ENCODE measurements around the gene ZNF774.

ZNF774 gene

GRCh38 chr15:90407336-90407735 lies 55.3 kb downstream of the ZNF774 start:
- TF ChIP-seq SIN3A (IDR thresholded peaks at IDR 0.05; ENCODE audit: borderline replicate concordance, insufficient read depth, low read length), result no peak
- no peak for TF ChIP-seq TAF1 (IDR thresholded peaks at IDR 0.05; ENCODE audit: borderline replicate concordance, insufficient read depth, low read length)
- no peak for TF ChIP-seq FOXP2 (optimal IDR thresholded peaks at IDR 0.05; ENCODE audit: borderline replicate concordance, extremely low read depth, extremely low read length, insufficient read depth)
- no peak for TF ChIP-seq REST (IDR thresholded peaks at IDR 0.05; ENCODE audit: insufficient read depth in 1 of 2, low read depth in 2 of 2, low read length in 2 of 2)
- TF ChIP-seq POLR2AphosphoS5 (IDR thresholded peaks at IDR 0.05; ENCODE audit: low read depth, low read length), result no peak

GRCh38 chr15:90407871-90408317 lies 55.8 kb downstream of the ZNF774 start:
- TF ChIP-seq POLR2AphosphoS5 (IDR thresholded peaks at IDR 0.05; ENCODE audit: low read depth, low read length) (no peak), SIN3A (IDR thresholded peaks at IDR 0.05; ENCODE audit: borderline replicate concordance, insufficient read depth, low read length) (no peak), FOXP2 (optimal IDR thresholded peaks at IDR 0.05; ENCODE audit: borderline replicate concordance, extremely low read depth, extremely low read length, insufficient read depth) (no peak)

GRCh38 chr15:90408657-90409056 lies 56.6 kb downstream of the ZNF774 start:
- TF ChIP-seq TAF1 (IDR thresholded peaks at IDR 0.05; ENCODE audit: borderline replicate concordance, insufficient read depth, low read length), result no peak
- TF ChIP-seq REST (IDR thresholded peaks at IDR 0.05; ENCODE audit: insufficient read depth in 1 of 2, low read depth in 2 of 2, low read length in 2 of 2), result no peak
- no peak for TF ChIP-seq POLR2AphosphoS5 (IDR thresholded peaks at IDR 0.05; ENCODE audit: low read depth, low read length)

- TF ChIP-seq SIN3A (IDR thresholded peaks at IDR 0.05; ENCODE audit: borderline replicate concordance, insufficient read depth, low read length) (no peak), REST (IDR thresholded peaks at IDR 0.05; ENCODE audit: insufficient read depth in 1 of 2, low read depth in 2 of 2, low read length in 2 of 2) (no peak), FOXP2 (optimal IDR thresholded peaks at IDR 0.05; ENCODE audit: borderline replicate concordance, extremely low read depth, extremely low read length, insufficient read depth) (no peak), TAF1 (IDR thresholded peaks at IDR 0.05; ENCODE audit: borderline replicate concordance, insufficient read depth, low read length) (no peak), POLR2AphosphoS5 (IDR thresholded peaks at IDR 0.05; ENCODE audit: low read depth, low read length) (no peak)
These were observed 59.1 kb downstream of the ZNF774 start for GRCh38 chr15:90411176-90411575.

Data from PFSK-1 (cell line).